ENCODE measurements around the gene GDAP2.

The GDAP2 gene

DNA sequence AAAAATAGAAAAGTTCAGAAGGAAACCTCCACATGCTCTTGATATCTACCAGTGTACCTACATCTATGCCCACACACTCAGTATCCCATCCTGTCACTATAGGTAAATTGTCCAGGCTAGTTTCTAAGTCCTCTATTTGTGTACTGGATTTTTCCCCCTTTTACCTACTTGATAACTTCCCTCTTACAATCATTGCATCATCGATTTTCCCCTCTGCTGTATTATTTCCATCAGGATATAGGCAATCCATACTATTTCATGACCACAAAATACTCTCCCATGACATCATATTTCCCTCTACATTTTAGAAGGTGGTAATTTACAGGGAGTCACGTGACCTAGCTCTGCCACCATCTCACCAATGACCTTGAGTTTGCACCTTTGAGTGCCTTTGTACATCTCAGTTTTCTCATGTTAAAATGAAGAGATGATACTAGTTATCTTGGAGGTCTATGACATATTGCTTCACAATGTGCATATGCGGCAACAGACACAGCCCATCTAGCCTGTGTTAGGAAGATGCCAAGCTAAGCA is 88.2 kb downstream of the GDAP2 start:
- DNase-seq (ENCODE audit: low spot score) = no peak

DNA sequence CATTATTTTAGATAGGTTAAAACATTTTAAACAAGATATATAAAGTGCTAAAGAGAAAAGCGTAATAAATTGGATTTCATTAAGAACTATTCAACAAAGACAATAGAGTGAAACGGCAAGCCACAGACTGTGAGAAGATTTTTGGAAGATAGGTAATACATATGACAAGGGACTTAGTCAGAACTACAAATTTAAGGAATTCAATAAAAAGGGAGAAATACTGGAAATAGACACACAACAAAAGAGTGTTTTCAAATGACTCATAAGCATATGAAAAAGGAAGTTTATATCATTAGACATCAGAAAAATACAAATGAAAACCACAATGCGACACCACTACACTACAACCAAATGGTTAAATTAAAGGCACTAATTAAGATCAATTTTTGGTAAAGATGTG is 90.5 kb downstream of the GDAP2 start:
- no peak for DNase-seq (ENCODE audit: low spot score)

GRCh38 chr1:117836069-117836468 is 93.4 kb downstream of the GDAP2 start:
- no peak for DNase-seq (ENCODE audit: low spot score)

- no peak for DNase-seq (ENCODE audit: low spot score)
Observed at GRCh38 chr1:117834416-117834815, 95.0 kb downstream of the GDAP2 start.

DNA sequence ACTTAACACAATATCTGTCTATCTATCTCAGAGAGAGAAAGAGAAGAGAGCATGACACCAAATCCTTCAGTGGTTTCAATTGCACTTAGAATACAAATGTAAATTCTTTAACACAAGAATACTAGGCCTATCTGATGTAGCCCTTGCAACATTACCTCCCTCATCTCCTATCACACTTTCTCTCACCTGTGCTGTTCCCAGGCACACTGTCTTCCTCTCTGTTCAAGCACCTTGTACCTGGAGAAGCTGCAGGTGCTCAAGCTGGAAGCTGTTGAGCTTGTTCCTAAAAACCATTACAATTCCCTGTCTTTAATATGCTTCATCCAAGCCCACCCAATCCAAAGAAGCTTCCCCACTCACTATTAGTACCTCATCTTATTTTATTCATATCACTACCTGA is 97.0 kb downstream of the GDAP2 start:
- no peak for DNase-seq (ENCODE audit: low spot score)

DNA sequence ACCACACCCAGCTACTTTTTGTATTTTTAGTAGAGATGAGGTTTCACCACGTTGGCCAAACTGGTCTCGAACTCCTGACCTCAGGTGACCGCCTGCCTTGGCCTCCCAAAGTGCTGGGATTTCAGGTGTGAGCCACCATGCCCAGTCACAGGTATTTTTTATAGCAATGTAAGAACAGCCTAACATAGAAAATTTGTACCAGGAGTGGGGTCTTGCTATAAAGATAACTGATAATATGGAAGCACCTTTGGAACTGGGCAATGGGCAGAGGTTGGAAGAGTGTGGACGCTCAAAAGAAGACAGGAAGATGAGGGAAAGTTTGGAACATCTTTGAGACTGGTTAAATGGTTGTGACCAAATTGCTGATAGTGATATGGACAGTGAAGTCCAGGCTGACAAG is 99.2 kb downstream of the GDAP2 start:
- no peak for DNase-seq (ENCODE audit: low spot score)

GRCh38 chr1:117828201-117828600 is 101.2 kb downstream of the GDAP2 start:
- DNase-seq (ENCODE audit: low spot score) = no peak

DNA sequence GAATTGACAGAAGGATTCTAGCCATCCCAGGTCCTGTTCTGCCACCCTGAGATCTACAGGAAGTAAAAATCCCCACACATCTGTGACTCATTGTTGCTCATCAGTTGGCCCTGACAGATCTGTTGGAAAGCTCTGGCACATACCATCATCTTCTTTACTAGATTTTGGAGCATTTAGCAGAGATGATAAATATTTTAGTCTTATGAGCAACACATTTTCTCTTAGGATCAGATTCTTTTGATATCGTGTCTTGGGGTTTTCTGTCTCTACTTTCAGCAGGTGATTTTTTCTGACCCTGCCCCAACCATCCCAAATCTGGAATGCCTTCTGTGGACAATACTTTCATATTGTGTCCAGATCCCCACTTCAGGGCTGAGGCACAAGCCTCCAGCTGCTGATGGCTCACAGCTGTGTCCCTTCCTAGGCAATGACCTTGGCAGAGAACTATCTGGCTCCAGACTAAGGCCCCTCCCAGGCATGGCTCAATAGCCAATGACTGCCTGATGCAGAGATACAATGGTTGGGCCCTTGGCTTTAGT is 102.8 kb downstream of the GDAP2 start:
- DNase-seq (ENCODE audit: low spot score) = peak; percentile 13

DNA sequence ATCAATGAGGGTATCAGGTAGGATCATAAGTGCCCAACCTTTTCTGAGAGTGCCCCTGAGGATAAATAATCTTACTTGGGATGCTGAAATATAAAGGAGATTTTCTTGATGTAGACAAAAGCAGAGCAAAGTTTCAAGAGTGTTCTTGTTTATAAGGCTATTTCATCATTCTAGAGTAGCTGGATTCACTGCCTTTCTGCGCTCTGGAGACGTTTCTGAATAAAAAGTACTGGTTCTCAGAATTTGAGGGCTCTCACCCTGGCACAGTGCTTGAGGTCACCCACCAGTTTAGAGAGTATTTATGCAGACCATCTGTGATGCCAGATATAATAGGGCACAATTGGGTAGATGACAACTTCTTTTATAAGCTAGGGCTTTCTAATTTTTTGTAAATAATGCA is 103.3 kb downstream of the GDAP2 start:
- no peak for DNase-seq (ENCODE audit: low spot score)

DNA sequence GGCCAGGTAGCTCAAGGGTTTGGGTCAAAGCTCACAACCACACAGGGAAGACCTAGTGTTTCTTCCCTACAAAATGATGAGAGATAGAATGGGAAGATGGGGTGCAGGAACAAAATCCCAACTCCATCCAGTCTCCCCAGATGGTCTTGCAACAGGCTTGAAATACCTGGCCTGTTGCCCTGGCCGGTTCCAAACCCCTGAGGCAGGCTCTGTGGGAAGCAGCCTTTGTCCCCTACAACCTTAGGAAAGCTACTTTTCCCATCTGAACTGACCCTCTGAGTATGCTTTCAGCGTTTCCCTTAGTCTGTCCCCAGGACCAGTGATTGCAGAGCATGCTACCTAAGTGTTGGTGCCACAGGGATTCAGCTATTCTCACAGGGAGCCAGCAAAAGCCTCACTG is 104.0 kb downstream of the GDAP2 start:
- no peak for DNase-seq (ENCODE audit: low spot score)

DNA sequence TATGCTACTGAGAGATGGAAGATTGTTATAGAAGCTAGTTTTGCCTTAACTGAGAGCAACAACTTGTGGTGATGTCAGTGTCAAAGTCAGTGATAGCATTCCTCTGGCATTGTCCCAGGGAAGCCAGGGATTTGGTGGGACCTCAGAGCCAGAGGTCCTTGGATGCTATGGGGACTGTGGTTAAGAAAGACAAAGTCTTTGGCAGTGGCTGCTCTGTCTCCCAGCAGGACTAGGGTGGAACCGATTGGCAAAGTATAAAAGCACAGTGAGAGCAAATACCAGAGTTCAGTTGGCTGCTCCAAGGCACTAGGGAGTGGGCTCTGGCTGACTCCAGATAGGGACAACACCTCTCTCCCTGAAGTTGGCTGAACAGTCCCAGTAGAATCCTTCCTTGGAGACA is 104.8 kb downstream of the GDAP2 start:
- DNase-seq (ENCODE audit: low spot score) = no peak

DNA sequence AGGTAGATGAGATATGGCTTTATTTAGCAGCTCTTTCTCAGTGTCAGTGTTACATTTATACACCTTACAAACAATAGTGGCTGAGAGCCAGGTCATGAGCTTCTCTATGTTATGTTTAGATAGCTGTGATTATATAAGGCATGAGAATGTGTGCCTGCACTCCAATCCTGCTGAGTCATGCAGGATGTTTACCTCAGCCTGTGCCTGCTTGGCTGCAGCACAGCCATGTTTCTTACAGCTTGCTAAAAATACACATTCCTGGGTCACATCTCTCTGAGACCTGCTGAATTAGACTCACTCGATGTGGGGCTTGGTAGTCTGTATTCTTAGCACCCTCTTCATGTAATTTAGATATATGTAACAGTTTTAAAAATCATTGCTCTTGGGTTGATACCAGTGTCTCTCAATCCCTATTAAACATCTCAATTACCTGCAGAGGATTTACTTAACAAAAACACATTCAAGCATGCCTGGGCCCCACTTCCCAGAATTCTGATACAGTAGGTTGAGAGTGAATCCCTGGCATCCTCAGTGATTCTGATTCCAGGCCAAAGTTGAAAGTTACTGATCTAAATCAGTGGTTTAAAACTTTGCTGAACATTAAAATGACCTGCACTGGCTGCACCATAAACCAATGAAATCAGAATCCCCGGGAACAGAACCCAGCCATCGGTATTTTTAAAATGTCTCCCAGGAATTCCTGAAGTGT is 107.5 kb downstream of the GDAP2 start:
- DNase-seq (ENCODE audit: low spot score) = no peak

DNA sequence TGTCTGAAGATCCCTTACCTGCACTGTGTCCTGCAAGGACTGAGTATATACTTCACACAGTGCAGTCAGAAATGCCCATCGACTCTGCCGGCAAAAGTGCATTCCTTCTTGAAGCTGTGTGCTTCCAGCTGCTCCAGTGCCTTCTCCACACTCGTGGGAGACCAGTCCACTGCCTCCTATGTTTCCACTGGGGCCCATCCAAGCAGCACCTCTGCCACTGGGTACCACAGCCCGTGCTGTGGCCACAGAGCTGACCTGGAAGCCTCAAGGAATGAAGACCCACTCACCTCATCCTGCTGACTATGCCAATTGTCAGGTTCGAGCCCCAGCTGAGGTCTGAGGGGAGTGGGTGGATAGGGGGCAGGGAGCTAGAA is 108.1 kb downstream of the GDAP2 start:
- DNase-seq (ENCODE audit: low spot score) = no peak

DNA sequence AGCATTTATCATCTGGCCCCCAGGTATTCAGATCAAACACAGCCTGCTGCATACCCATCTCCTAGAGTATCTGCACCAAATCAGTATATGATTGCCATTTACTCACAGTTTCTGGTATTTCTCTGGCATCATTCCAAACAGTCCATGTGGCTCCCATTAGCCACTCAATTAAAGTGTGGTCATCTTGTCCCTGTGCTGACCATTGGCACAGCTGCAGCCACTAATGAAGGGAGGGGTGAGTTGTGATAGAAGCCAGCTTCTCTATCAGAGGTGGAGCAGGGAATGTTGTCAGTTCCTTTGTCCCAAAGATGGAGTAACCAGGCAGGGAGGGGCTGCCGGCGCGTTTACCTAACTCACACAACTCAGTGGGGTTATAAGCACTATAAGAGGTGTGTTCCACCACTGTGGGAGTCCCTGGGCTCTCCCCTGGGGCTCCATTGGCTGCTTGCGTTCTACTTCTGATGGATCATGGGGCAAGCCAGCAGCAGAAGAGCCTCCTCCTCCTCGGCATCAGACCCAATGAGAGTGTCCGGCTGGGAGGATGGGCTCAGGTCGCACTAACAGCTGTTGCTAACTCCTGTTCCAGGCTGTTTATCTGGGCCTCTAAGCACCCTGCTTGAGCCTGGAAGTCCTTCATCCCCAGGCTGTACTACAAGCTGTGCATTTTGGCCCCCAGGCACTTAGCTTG is 108.6 kb downstream of the GDAP2 start:
- no peak for DNase-seq (ENCODE audit: low spot score)

DNA sequence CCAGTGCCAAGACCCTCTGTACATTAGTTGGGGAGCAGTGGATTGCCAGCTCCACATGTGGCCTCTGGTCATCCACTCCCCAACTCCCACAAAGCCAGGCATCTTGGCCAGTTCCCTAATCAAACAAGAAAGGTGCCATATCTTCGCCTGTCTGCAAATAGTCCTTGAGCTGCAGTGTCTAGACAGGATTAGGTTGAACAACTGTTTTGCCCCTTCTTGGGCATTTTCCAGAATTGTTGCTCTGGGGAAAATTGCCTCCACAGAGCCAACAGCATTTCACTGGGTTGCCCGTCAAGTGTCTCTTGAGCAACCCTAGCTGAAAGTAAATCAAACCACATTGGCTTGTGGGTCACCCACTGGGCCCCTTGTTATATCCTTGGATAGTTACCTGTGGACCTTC is 109.3 kb downstream of the GDAP2 start:
- no peak for DNase-seq (ENCODE audit: low spot score)

DNA sequence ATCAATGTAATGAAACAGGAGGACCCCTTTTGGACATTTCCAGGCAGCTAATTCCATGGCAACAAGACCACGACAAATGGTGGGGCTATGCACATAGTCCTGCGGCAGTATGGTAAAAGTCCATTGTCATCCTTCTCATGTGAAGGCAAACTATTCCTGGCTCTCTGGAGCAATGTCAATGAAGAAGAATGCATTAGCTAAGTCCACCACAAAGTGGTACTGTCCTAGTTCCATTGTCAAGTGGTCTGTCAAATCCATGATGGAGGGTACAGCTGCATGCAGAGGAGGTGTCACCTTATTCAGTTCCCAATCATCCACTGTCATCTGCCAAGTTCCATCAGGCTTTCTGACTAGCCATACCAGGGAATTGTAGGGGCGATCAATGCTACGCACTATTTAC is 110.1 kb downstream of the GDAP2 start:
- no peak for DNase-seq (ENCODE audit: low spot score)

GRCh38 chr1:117818456-117818855 is 111.0 kb downstream of the GDAP2 start:
- DNase-seq (ENCODE audit: low spot score) = no peak

- no peak for DNase-seq (ENCODE audit: low spot score)
Observed at GRCh38 chr1:117817629-117818028, 111.8 kb downstream of the GDAP2 start.

- no peak for DNase-seq (ENCODE audit: low spot score)
Observed at GRCh38 chr1:117815926-117816325, 113.5 kb downstream of the GDAP2 start.

DNA sequence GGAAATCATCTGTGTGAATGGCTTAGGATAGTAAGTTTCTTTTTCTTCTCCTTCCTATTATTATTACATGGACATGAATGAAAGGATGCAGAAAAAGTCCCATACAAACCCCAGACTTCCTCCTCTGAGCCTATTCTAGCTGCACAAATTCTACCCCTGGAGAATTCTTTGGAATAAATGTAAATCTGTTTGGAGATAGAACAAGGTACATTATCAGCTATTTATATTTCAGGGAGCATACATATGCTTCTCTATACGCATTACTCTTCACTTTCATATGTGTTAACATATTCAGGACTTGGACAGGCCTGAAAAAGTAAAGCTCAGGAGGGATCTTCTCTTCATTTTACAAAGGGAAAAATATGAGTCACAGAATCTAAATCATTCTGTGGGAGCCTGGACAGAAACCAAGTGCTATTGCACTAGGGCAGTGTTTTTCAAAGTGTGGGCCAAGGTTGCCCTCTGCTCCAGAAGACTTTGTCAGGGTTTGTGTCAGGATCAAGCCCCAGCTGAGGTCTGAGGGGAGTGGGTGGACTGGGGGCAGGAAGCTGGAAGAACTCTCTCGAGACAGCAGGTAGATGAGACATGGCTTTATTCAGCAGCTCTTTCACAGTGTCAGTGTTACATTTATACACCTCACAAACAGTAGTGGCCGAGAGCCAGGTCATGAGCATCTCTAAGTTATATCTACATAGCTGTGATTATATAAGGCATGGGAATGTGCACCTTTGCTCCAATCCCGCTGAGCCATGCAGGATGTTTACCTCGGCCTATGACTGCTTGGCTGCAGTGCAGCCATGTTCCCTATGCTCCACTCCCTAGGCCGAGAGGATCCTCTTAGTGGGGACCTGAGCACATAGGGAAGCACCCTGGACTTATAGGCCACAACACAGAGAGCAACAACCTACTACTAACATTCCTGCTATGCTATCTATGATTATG is 114.3 kb downstream of the GDAP2 start:
- DNase-seq (ENCODE audit: low spot score) = no peak
